ENCODE measurements around the gene MYH1.

Gene MYH1

GRCh38 chr17:10477701-10478100 lies 40.6 kb downstream of the MYH1 start:
- no peak for DNase-seq

- no peak for DNase-seq
Observed at GRCh38 chr17:10474536-10474935, 43.8 kb downstream of the MYH1 start.

GRCh38 chr17:10471858-10472257 lies 46.5 kb downstream of the MYH1 start:
- no peak for DNase-seq

- no peak for DNase-seq
Observed at GRCh38 chr17:10469459-10469858, 48.9 kb downstream of the MYH1 start, which contains the start of gene MYH4. Gene MYH4 (minus strand): TSS chr17:10469559. CDS start chr17:10466745, 2,814 bp downstream.

- no peak for DNase-seq
Observed at GRCh38 chr17:10463402-10463801, 54.9 kb downstream of the MYH1 start.

GRCh38 chr17:10460062-10460461 lies 58.3 kb downstream of the MYH1 start:
- DNase-seq = no peak

GRCh38 chr17:10458701-10459100 lies 59.6 kb downstream of the MYH1 start:
- no peak for DNase-seq

- DNase-seq = no peak
Observed at GRCh38 chr17:10457952-10458351, 60.4 kb downstream of the MYH1 start.

GRCh38 chr17:10447026-10447931 lies 71.1 kb downstream of the MYH1 start:
- DNase-seq = no peak
